IPS-18c (cell line): Measurements from ENCODE around the gene CARD10.
"Not testable (repeated sequence)": the region's sequence is repeated elsewhere in the genome, so short reads cannot be mapped to it uniquely, and the experiment has no call there.

Experiments
- H3K4me3 ChIP-seq: 2 replicates; pipeline ENCODE4 v1.7.0; 2013; ENCODE audit warnings: low read depth, mild to moderate bottlenecking, low read length, moderate library complexity; ENCODE audit not compliant: insufficient read depth
- H3K9me3 ChIP-seq: one replicate; pipeline ENCODE4 v1.6.1; 2013; ENCODE audit warnings: mild to moderate bottlenecking, low read length, moderate library complexity; ENCODE audit not compliant: control insufficient read depth, insufficient read depth

Gene CARD10

GRCh38 chr22:37468201-37468695 lies 51.0 kb downstream of the CARD10 start:
- not testable (repeated sequence) for H3K9me3 ChIP-seq, H3K4me3 ChIP-seq

DNA sequence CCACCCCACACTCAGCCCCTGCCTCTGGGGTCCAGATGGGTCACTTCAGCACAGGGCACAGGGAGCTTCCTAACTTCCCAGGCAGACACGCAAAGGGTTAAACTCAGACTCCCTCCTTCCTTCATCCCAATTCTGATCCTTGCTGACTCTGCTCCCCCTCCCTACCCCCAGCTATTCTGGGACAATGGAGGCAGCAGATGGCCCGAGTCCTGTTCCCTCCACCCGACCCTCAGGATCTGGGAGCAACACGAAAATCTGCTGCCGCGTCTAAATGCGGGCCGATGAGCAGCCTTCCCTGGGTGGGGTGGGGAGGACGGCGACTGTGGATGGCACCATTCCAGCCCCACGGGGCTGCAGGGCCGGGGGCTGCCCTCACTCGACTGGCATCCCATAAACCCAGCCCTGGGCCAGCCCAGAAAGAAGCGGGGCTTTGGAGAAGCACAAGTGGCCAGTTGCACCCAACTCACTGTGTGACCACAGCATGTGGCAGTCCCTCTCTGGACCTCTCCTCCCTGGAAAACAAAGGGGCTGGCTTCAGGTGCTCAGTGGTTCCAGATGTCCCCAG lies 51.7 kb downstream of the CARD10 start:
- H3K9me3 ChIP-seq, result no peaks in the 10 kb centered on the region

GRCh38 chr22:37464181-37464580 lies 55.0 kb downstream of the CARD10 start:
- Histone ChIP-seq H3K9me3 (no peaks in the 10 kb centered on the region), H3K4me3 (no peak overlapping the region)

More for the DNA sequence above, 51.7 kb downstream of the CARD10 start:
- H3K4me3 ChIP-seq, result no peak overlapping the region

DNA sequence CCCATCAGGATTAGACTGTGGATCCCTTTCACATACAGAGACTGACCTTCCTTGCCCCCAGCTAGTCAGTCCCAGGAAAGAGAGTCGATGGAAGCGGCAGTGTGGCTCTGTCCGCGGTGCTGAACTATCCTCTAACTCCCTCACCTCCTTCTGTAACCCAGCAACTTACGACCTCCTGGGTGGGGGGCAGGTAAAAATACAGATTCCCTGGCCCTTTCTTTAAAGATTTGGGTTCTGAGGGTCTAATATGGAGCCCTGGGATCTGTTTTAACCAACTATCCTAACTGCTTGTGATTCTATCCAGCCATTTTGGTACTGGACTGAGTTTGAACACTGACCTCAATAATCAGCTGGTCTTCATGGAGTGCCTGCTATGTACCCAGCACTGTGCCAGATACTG lies 56.2 kb downstream of the CARD10 start:
- H3K9me3 ChIP-seq, result no peaks in the 10 kb centered on the region
- H3K4me3 ChIP-seq, result no peak overlapping the region

DNA sequence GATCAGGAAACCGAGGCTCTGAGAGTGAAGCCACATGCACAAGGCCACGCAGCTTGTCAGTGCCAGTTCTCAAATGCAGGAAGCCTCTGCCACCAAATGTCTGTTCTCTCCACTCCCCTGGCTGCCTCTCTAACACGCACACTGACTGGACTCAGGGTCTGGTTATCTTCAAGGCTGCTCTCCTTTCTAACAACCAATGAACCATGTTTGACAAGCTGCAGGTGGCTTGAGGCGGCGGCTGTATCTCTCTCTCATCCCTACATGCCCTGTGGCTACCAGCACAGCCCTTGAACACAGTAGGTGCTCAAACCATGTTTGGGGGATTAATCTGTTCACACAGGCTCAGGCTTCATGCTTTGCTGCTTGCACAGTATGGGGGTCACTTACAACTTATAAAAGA lies 56.8 kb downstream of the CARD10 start:
- H3K4me3 ChIP-seq, result no peak overlapping the region
- no peaks in the 10 kb centered on the region for H3K9me3 ChIP-seq

- H3K4me3 ChIP-seq, result no peak overlapping the region
- no peaks in the 10 kb centered on the region for H3K9me3 ChIP-seq
These were observed 57.3 kb downstream of the CARD10 start for GRCh38 chr22:37461961-37462360.

DNA sequence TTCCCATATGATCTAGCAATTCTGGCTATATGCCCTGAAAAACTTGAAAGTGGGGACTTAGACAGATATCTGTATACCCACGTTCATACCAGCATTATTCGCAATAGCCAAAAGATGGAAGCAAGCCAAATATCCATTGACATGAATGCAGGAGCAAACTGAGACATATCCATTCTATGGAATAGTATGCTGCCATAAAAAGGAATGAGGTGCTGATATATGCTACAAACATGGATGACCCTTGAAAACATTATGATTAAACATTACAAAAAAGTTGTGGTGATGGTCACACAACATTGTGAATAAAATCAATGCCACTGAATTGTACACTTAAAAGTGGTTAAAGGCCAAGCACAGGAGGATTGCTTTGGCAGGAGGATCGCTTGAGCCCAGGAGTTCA lies 58.5 kb downstream of the CARD10 start:
- Histone ChIP-seq H3K4me3 (no peak overlapping the region), H3K9me3 (no peaks in the 10 kb centered on the region)

GRCh38 chr22:37459206-37459605 lies 60.0 kb downstream of the CARD10 start:
- H3K4me3 ChIP-seq, result no peak overlapping the region
- H3K9me3 ChIP-seq, result peaks cover under 1% of the 10 kb centered on the region

GRCh38 chr22:37457093-37457893 lies 61.9 kb downstream of the CARD10 start:
- no peak overlapping the region for H3K4me3 ChIP-seq
- H3K9me3 ChIP-seq, result peaks cover 3% of the 10 kb centered on the region

DNA sequence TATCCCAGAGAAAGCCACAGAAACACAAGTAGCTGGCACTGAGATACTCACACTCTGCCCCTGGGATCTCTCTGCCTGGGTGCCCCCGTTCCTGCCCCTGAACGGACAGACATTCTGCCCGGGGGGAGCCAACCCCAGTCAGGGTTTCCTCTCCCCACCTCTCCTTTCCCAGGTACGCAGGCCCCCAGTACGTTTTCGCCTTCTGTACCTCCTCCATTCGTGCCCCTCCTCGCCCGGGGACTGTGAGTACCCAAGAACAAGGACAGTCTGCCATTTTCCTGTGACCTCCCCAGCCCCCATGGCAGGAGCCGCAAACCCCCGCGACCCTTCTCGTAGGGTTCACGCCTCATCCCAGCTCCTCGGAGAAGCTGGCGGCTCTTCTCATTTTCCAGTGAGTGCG lies 62.9 kb downstream of the CARD10 start:
- Histone ChIP-seq H3K4me3 (no peak overlapping the region), H3K9me3 (peaks cover 3% of the 10 kb centered on the region)

- H3K4me3 ChIP-seq, result no peak overlapping the region
- H3K9me3 ChIP-seq, result peaks cover 3% of the 10 kb centered on the region
These were observed 63.3 kb downstream of the CARD10 start for GRCh38 chr22:37455896-37456295.

DNA sequence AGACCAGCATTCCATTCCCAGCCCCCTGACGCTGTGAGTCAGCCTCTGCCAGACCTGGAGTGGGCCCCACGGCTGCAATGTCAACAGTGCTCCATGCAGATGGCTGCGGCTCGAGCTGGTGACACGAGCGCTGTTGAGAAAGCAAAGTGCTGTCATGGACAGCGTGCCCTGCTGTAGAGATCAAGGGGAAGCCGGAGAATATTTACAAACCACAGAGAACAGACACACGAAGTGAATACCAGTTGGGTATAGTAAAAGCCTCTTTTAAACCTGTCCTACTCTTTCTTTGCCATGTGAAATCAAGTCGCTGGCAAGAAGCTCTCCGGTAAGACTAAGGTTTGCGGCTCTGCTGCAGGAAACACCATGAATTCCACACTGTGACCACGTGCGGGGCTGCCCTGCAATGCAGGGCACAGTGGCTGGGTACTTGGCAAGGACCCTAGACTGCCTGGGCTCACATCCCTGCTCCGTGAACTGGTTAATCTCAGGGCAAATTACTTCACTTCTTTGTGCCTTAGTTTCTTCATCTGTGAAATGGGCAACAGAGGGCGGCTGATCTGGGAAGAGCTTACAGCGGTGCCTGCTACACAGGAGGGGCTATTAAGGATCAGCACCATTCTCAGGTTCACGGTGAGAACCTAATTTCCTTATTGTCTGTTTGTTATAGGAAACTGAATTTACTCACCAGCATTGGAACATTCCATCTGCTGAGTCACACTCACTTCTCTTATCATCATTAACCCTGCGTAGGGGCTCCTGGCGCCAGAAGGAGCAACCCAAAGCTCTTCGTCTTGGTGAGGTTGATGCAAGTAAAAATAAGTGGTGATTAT lies 64.1 kb downstream of the CARD10 start:
- no peak overlapping the region for H3K4me3 ChIP-seq
- H3K9me3 ChIP-seq, result peaks cover 3% of the 10 kb centered on the region

DNA sequence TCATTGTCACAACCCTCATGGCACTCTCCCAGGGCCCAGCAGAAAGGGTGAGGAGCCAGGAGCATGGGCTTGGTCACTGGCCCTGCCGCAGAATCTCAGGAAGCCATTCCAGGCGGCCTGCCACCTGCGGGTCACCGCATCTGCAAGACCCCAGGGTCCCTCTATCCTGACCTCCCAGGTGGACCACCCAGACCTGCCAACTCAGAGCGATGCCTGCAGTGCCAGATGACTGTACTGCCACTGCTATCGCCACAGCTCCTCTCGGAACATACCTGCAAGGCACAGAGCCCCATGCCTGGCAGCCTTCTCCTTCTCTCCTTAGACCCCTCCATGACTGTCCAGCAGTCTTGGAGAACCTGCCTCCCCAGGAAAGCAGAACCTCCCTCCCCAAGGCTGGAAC lies 65.5 kb downstream of the CARD10 start:
- Histone ChIP-seq H3K9me3 (peaks cover 3% of the 10 kb centered on the region), H3K4me3 (no peak overlapping the region)

DNA sequence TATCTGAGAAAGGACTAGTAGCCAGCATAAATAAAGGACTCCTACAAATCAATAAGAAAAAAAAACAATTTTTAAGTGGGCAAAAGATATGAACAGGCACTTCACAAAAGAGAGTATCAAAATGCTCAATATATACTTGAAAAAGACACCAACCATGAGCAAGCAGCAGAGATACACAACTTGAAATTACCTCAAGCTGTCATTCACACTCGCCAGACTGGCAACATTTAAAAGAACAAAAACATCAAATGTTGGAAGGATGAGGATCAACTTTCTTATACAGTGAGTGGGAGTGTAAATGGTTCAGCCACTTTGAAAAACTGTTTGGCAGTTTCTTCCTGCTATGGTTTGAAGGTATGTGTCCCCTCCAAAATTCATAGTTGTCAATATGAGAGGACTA lies 68.0 kb downstream of the CARD10 start:
- Histone ChIP-seq H3K9me3 (peaks cover 3% of the 10 kb centered on the region), H3K4me3 (no peak overlapping the region)

DNA sequence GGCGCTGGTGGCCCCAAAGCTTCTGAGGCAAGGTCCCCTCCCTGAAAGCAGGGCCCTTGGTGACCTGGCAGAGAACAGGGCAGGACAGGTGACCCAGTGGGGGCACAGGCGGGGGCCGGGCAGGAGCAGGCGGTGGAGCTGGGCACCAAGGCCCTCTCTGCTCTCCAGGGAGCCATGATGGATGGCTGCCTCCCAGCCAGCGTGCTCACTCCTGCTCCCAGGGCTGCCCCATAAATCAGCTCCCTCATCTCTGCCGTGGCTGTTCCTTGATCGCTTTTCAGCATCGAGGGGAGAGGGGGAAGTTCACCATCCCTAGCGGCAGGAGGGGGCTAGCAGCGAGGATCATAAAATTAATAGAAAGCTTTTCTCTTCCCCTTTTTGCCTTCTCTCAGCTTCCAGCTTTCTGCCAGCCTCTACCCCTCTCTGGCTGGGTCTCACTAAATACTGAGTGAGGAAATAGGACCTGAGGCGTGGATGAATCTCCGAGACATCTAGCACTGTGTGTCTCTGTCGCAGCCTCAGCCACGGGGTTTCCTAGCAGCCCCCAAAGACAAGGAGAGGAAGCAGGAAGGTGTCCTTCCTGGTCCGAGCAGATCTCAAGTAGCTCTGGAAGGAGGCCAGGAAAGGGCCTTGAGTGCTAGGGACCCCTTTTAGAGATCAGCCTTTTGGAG lies 69.7 kb downstream of the CARD10 start:
- peaks cover 3% of the 10 kb centered on the region for H3K9me3 ChIP-seq
- H3K4me3 ChIP-seq, result no peak overlapping the region

DNA sequence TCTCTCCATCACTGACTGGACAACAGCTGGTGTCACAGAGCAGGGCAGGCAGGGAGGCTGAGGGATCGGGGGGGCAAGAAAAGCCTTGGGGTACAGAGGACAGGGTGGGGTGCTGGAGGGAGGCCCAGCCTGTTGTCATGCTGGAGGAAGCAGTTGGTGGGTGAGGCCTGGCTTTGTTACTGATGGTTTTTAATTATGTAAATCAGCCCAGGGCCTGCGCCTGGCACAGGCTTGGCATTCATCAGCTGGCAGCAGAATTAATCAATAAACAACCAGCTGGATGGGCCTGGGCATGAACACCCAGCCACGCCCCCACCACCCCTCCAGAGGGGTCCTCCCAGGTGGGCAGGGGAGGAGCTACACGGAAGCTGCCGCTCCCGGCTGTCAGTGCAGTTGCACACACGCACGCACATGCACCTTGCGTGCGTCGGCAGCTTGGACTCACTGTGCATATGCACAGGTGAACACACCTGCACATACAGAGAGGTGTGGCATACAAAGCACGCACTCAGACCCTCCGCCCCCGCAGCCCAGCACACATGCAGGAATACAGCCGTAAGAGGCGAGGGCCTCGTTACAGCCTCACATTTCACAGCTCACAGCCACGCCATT lies 70.6 kb downstream of the CARD10 start:
- Histone ChIP-seq H3K4me3 (no peak overlapping the region), H3K9me3 (no peaks in the 10 kb centered on the region)

GRCh38 chr22:37445501-37445900 lies 73.7 kb downstream of the CARD10 start:
- Histone ChIP-seq H3K9me3 (no peaks in the 10 kb centered on the region), H3K4me3 (no peak overlapping the region)
